ENCODE results near the gene MED12L. TPM values are rescaled to one million over a fixed set of nuclear protein-coding genes. Genes with fewer than 3 reads are reported as not detected.

MED12L gene
- total RNA-seq, 1 donor = 4.0 TPM

- no peak overlapping the region for H3K4me3 ChIP-seq (ENCODE audit: low read length)
- peaks cover 5% of the 10 kb centered on the region for H3K9me3 ChIP-seq (ENCODE audit: low read depth, low read length)
- peaks cover 2% of the 10 kb centered on the region for H3K27me3 ChIP-seq (ENCODE audit: insufficient read depth, low read length)
- no peaks in the 10 kb centered on the region for H3K4me1 ChIP-seq (ENCODE audit: insufficient read depth, low read length)
Observed at GRCh38 chr3:151477591-151478334, 392.3 kb downstream of the MED12L start.

GRCh38 chr3:151478335-151478697 lies 392.9 kb downstream of the MED12L start:
- Histone ChIP-seq H3K4me3 (ENCODE audit: low read length) (no peak overlapping the region), H3K9me3 (ENCODE audit: low read depth, low read length) (peaks cover 5% of the 10 kb centered on the region), H3K27me3 (ENCODE audit: insufficient read depth, low read length) (peaks cover 2% of the 10 kb centered on the region), H3K4me1 (ENCODE audit: insufficient read depth, low read length) (no peaks in the 10 kb centered on the region)

GRCh38 chr3:151479452-151479851 lies 394.0 kb downstream of the MED12L start:
- no peaks in the 10 kb centered on the region for H3K4me1 ChIP-seq (ENCODE audit: insufficient read depth, low read length)
- peaks cover 2% of the 10 kb centered on the region for H3K27me3 ChIP-seq (ENCODE audit: insufficient read depth, low read length)
- no peak overlapping the region for H3K4me3 ChIP-seq (ENCODE audit: low read length)
- peaks cover 5% of the 10 kb centered on the region for H3K9me3 ChIP-seq (ENCODE audit: low read depth, low read length)

- Histone ChIP-seq H3K4me3 (ENCODE audit: low read length) (no peak overlapping the region), H3K27me3 (ENCODE audit: insufficient read depth, low read length) (peaks cover 2% of the 10 kb centered on the region), H3K9me3 (ENCODE audit: low read depth, low read length) (peaks cover 5% of the 10 kb centered on the region), H3K4me1 (ENCODE audit: insufficient read depth, low read length) (no peaks in the 10 kb centered on the region)
Observed at GRCh38 chr3:151480492-151480891, 395.0 kb downstream of the MED12L start.

- Histone ChIP-seq H3K9me3 (ENCODE audit: low read depth, low read length) (peaks cover 5% of the 10 kb centered on the region), H3K27me3 (ENCODE audit: insufficient read depth, low read length) (peaks cover 2% of the 10 kb centered on the region), H3K4me1 (ENCODE audit: insufficient read depth, low read length) (no peaks in the 10 kb centered on the region), H3K4me3 (ENCODE audit: low read length) (no peak overlapping the region)
Observed at GRCh38 chr3:151483488-151483887, 398.0 kb downstream of the MED12L start.

GRCh38 chr3:151483961-151484520 lies 398.6 kb downstream of the MED12L start:
- Histone ChIP-seq H3K27me3 (ENCODE audit: insufficient read depth, low read length) (peaks cover 2% of the 10 kb centered on the region), H3K4me1 (ENCODE audit: insufficient read depth, low read length) (no peaks in the 10 kb centered on the region), H3K9me3 (ENCODE audit: low read depth, low read length) (peaks cover 5% of the 10 kb centered on the region), H3K4me3 (ENCODE audit: low read length) (no peak overlapping the region)

Other genes starting within 250 kb of the MED12L start
- not detected for gene MINDY4B, start 180.2 kb upstream of the MED12L start, total RNA-seq
- gene CLRN1, start 112.9 kb upstream of the MED12L start, total RNA-seq = not detected
- 10.6 TPM for gene GPR171, start 117.6 kb downstream of the MED12L start, total RNA-seq
- gene P2RY14, start 192.9 kb downstream of the MED12L start, total RNA-seq = 2.3 TPM
- gene GPR87, start 231.2 kb downstream of the MED12L start, total RNA-seq = not detected
- 14.9 TPM for gene P2RY13, start 243.9 kb downstream of the MED12L start, total RNA-seq